Measurements from ENCODE around the gene SORCS1.
"Not testable (repeated sequence)": the region's sequence is repeated elsewhere in the genome, so short reads cannot be mapped to it uniquely, and the experiment has no call there.

The SORCS1 gene

DNA sequence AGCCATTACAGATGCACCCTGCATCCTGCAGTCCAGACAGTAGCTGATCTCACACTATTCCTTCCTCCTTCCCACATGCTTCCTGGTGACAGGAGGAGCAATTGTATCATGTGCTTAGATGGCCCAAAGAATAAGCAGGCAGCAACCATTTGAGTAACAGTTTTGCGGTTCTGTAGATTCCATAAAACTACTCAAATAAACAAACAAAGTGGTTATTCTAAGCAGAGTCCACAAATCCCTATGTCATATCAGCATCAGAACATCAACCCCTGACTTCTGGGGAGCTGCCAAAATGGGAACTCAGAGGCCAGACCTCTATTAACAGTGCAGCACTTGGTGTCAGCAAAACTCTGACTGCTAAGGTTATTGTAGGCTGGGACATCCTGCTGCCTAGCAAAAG lies 226.0 kb downstream of the SORCS1 start:
- DNase-seq, result no peak

DNA sequence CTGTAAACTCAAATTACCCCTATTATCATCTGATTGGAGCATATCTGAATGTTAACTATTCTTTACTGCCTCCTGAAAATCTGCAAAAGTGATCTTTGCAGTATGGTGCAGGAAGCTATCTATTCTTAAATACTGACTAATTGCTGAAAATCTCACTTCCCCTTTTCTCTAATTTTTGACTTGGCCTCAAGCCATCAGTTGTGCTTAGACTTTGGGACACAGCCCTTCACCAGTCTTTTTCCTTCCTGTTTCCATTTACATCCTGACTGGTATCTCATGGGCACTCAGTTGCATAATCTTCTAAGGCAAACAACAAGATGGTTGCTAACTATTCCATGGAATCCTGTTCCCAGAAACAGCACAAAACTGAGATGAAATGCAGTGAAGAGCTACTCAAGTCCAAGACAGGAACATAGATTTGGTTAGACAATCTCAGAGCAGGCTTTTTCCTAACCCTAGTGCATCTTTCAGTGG lies 228.5 kb downstream of the SORCS1 start:
- DNase-seq, result no peak

DNA sequence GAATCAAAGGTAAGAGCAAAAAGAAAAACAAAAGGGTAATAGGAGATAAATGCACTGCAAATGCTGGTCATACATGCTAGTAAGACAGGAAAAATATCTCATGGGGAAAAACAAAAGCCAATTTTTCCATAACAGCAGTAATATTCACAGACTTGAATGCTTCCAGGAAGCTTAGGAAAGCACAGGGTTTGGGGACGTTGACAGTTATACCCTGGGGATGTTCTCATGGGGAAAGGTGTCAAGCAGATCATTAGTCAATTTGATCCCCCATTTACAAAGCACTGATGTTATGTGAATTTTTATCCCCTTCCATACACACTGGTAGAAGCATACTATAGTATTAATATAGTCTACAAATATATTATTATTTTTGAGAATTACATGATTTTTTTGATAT lies 232.7 kb downstream of the SORCS1 start:
- no peak for DNase-seq

DNA sequence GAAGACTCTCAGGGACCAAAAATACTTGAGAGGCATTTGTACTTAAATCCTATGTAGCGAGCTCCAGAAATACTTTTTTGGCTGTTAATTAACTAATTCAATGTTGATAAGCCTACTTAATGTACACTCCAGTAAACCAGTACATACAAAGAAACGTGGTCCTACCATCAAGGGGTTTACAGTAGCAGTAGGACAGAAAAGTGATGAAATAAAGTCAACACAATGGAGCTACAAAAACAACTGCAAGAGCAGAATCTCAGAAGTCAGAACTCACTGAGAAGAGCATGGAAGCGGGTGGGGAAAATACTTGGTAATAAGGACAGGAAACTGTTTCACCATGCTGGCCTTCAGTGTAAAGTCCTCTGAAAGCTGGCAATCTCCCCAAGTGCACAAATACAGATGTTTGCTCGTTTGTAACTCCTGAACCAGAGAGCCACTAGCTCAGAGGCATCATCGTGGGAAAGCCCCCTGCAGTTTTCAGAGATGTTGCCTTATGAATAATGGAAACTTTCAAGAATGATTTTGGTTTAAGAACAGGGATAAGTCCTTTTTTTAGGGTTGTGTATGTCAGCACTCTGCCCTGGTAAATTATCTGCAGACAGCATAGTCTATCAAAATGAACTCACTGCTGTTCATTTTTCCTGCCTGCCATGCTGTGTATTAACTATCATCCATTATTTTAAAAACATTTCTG lies 233.2 kb downstream of the SORCS1 start:
- no peak for DNase-seq

DNA sequence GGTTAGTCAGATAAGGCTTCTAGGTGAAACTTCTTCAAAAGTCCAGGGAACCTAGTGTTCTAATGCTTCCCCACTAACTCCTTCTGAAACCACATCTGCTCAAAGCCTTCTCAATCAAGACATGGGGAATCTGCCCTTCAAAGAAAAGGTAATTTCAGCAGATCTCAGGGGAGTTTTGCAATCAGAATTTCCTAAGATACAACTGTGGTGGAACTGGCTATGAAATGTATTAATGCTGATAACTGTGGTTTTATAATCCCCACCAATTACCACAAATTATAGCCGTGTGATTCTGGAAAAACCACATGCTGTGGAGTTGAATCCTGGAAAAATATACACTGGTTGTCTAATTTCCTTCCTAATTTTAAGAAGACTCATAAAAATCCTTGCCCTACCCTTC lies 233.8 kb downstream of the SORCS1 start:
- no peak for DNase-seq

DNA sequence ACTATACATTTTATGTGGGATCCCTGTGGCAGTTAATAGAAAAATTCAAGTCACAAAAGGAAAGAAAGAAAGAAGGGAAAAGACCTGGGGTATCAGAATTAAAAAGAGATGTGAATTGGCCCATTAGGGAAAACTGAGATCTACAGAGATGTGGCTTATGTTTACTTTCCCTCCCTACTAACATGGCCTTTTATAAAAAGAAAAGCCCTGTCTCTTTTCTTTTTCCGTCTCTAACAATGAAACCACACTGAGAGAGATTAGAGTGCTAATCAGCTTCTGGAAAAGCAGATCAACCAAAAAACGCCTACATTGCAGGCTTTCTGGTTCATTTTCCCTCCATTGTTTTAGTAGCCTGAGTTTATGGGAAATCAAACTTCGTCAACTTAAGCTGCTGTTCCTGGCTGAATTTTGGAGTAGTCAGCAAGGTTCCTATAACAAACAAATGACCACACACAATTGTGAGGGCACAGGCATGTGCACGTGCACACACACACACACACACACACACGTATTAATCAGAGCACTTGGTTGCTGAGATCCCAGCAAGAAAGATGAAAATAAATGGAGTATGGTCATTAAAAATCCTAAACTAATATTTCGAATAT lies 235.1 kb downstream of the SORCS1 start:
- DNase-seq, result no peak

DNA sequence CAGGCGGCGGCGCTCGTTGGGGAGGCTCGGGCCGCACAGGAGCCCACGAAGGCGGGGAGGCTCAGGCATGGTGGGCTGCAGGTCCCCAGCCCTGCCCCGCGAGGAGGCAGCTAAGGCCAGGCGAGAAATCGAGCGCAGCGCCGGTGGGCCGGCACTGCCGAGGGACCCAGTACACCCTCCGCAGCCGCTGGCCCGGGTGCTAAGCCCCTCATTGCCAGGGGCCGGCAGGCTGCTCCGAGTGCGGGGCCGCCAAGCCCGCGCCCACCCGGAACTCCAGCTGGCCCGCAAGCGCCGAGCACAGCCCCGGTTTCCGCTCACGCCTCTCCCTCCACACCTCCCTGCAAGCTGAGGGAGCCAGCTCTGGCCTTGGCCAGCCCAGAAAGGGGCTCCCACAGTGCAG lies 236.4 kb downstream of the SORCS1 start:
- not testable (repeated sequence) for DNase-seq

DNA sequence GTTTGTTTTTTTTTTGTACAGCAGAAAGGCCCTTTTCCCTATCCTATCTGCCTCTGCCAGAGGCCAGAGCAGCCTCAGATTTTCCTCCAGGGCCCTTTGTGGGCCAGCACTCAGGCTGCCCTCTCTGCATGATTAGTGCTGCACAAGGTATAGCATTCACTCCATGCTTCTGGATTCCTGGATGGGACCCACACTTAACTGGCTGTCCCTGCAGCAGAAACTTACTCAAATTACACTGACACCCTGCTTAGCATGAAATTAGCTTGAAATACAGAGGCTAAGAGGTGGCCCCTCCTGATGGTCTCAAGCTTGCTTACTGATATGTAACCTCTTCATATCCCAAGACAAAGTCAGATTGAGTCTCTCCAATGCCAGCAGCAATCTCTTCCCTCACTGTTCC lies 239.3 kb downstream of the SORCS1 start:
- DNase-seq, result no peak

DNA sequence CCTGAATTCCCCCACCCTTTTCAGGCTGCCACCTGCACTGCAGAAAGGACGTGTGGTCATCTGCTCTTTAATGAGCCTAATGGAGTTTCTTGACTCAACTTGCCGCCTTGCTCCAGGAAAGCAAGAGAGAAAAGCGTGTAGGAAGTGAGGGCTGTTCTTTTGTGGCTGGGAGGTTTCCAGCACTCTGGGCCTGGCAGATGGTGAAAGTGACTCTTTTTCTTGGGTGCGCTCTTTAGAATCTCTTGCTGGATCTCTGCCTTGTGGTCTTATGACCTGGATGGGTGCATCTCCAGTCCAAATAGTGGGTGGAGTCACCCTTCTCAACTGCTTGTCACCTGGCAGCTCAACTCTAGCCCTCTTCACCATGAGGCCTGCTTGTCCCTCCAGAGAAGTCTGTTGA lies 244.0 kb downstream of the SORCS1 start:
- DNase-seq, result no peak

DNA sequence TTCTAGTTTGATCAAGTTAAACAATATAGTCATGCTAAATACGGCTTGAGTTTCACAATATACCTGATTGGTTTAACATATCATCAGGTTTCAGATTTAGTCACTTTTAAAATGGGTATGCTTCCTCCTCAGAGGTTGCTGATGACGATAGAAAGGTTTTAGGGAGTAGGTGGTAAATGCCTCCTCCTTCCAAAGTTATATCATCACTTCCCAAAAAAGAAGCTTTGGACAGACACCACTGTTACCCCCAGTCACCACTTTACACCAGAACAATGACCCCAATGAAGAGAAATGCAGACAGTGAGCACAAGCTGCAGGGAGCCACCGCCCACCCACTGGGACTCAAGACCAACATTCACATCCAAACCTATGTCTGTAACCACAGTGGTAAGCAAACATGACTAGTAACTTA lies 244.6 kb downstream of the SORCS1 start:
- DNase-seq, result no peak

DNA sequence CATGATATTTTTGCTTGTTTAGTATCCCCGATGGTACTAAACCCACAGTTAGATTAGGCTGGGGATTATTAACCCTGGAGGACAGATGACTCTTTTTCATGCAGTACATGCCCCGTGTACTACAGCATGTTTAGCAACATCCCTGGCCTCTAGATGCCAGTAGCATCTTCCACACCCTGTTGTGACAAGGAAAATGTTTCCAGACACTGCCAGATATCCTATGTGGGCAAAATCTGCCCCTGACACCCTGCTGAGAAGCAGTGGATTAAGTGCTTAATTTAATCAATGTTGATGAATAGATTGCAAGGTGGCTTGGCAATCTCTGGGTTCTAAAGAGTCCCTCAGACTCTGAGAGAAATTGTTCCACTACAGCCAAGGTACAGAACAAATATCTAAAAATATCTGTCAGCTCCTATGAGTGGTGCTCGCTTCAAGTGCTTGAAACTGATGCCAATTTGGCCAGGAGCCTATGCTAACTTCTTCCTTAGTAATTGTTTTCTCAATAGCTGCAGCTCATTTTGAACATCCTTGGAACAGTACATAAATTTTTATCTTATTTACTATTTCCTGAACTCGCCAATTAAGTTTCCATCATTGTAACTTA lies 247.0 kb downstream of the SORCS1 start:
- DNase-seq, result no peak

DNA sequence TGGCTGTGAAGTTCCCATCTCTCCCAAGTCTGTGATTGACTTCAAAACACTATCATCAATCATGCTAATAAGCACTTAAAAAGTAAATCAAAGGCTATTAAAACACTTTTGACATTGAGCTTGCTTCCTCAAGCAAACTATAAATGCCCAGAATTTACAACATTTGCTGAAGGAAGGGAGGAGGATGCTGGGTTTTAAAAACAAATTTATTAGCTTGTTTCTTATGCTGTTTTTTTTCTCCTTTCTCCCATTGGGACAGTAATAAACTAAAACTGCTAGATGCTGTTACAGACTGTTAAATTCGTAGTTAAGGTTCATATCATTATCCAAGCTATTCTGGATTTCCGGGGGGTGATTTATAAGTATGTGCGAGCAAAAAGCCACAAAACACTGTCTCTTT lies 250.5 kb downstream of the SORCS1 start:
- no peak for DNase-seq

DNA sequence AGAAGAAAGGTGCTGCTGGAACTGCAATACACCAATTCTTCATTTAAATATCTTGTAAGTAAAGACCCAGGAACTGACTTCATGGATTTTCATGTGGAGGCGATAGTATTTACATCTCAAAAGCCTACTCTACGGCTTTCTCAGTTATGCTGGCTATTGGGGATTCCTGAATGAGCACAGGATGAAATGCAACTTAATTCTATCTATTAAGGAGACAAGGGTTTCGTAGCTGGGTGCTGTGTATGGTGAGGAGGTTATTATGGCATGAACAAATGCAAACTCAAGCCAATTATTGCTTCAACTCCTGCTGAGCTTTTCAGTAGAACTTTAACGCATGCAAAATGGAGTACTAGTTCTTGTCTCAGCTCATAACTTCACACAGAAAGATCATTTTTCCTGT lies 251.2 kb downstream of the SORCS1 start:
- no peak for DNase-seq

DNA sequence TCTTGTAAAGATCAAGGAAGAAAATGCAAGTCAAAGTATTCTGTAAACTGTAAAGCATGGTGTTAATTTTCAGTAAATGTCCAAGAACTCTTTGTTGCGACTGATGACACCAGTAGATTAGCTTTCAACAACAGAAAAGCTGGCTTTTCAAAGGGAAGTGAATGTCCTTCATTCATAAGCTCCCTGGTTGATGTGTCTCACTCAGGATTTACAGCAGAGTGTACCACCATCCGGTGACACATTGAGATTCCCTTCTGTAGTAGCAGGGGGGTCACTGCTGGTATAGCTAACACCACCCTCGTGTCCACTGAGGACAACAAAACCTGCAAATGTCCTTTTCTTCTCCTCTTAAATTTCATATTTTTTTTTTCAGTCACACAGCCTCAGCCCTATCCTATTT lies 253.4 kb downstream of the SORCS1 start:
- no peak for DNase-seq

DNA sequence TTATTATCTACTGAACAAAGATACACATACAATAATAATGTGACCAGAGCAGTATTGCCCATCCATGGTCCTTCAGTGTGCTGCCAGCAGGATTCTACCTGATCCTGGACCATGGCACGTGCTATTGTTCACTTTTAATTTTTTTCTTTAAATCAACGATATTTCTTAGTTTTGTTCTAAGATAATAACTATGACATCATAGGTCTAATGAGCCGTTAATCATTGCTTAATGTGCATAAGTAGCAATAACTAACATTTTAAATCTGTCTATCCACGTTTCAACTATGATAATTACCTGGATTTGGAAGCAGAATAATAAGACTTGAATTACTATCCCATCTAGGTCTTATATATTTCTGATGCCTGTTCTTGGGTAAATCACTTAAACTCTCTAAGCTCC lies 253.8 kb downstream of the SORCS1 start:
- DNase-seq, result no peak

DNA sequence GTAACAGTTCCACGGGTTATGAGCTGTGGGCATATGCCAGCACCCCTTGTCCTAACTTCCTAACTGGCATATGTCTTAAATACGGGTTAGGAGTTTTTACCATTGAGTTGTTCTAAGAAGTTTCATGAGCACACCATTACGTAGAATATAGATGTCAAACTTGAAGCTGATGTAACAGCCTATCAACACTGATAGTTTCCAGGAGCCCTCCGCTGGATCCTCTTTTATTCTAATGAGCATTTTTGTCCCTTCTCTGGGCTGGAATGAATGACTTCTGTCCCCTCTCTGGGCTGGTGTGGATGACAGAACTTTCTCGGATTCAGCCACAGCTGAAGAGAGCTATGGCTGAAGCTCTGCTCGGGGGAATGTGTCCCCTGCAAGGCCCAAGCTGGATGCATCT lies 256.3 kb downstream of the SORCS1 start:
- DNase-seq, result no peak

DNA sequence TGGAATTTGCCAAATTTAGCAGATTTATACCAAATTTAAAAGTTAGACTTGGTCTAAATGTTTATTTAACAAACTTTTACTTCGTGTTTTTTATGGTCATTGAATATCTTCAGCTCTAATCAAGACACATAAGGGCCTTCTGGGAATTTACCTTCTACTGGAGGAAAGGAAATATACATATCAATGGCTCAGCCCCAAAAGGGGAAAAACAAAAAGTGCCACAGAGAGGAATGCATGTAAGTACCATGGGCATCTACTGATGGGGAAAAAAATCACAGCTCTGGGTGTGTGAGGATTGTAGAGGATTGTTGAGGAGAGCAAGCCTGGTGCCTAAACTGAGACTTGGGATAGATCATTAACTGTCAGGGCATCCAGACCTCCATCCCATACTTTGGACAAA lies 260.3 kb downstream of the SORCS1 start:
- DNase-seq, result no peak

DNA sequence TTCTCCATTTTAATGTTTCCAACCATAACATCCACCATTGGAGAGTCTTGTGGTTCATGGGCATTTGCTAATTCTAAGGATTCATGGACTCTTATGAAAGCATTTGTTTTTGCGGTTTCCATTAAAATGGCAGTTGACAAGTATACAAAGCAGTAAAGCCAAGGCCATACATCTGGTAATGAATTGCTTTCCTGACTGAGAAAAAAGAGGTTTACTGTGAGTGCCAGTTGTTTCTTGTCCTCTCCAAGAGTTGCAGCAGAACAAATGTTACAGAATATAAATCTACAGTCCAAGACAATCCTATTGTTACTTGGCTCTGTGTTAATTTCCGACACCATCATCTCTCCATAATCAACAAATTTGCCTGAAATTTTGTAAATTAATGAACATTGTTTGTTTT lies 261.3 kb downstream of the SORCS1 start:
- no peak for DNase-seq

DNA sequence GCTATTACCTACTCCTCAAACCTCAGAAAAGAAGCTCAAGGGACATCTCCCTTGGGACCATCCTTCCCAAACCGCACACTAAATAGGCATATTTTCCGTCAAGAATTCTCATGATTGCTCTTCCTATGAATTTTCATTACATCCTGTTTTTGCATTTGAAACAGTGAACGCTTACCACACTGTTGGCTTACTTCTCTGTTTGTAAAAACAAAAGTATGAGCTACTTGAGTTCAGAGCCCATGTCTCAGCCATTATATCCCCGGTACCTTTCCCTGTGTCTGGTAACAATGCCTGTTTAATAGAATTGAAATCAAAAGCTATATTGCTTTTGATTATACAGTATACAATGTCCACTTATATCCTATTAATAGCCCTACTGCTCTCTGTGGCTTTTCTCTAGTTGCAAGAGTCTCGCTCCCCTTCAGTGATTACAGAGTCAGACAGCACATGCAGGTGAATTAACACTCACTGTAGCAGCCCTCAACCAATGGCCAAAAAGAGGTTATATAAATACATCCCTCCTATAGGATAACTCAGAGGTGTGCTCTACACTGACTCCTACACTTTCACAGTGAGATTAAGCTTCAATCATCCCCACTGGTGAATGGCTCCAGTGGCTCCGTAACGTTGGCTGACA lies 264.4 kb downstream of the SORCS1 start:
- DNase-seq, result no peak

DNA sequence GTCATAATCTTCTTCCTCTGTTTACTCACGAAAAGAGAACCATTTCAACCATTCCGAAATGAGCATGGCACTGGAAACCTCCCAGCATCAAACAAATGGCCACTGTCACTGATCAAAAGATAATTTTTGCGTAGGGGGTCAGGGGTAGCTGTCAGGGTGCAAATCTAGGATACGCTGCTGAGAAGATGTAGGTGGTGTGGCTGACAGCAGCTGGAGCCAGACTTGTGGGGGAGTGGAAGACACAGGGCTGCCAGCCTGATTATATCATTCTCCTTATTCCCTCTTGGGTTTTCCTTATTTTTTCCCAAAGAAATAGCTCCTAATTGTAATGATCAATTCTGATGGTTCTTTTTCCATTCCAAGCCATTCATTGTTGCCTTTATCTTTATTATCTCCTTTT lies 266.1 kb downstream of the SORCS1 start:
- no peak for DNase-seq

DNA sequence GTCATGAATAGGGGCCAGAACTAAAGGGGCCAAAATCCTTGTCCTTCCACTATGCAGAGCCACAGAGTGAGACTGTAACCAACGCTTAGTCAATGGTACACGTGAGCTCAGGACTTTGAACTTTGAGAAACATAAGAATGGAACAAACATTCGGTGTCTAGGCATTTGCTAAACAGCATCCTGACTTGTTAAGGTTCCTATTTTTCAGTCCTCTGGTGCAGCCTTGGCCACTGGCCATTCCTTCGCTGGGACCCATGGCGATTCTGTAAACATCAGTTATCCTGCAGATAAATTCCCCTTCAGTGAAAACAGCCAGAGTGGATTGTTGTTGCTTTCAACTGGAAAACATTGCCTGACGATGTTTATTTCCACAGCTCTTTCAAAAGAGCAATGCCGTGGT lies 266.8 kb downstream of the SORCS1 start:
- DNase-seq, result no peak

DNA sequence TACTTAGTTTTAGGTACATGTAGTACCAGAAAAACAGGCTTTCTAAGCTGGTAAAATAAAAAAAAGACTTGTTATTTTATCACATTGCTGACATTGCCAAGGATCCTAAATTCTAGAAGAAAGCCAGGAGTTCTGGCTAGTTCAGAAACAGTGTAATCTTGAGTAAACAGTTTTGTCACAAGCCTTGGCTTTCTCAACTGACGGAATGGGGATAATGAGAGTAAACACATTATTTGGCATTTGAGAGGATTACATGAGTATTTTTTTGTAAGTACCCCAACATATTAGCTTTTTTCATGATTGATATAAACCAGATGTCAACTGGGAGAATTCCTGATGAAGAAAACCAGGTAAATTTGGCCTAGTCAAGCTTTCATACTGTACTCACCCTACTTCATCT lies 269.8 kb downstream of the SORCS1 start:
- no peak for DNase-seq

DNA sequence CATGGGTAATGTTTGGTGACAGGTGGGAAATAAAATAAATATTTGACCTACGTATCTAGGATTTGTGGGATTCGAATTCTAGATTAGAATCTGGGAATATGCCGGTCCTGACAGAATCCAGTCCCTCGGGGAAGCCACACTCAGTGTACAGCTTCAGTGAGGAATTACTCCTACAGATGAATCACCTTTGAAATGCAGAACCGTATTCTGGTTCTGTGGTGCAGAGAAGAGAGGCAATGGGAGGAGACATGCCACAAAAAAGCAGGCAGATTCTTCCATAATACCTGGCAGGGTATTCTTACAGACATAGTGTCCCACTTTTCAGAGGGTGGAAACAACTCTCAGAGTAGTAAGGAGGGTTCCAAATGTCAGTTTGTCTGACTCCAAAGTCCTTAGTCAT lies 286.9 kb downstream of the SORCS1 start:
- DNase-seq, result no peak

DNA sequence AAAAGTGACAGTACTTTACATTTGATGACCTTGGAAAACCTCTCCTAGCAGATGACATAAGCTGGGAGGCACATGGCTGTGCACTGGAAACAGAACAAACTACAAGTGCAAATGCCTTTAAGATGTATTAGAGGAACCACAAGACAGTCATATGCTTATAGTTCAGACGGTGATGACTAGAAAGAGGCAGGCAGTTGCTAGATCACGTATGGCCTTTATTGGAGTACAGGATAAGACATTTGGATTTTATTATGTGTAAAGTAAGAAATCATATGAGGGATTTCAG lies 290.0 kb downstream of the SORCS1 start:
- no peak for DNase-seq
